Sigmoid colon (tissue), 7 donors: ENCODE data around the gene KCTD16. TPM values are rescaled to one million over a fixed set of nuclear protein-coding genes. Genes with fewer than 3 reads are reported as not detected.

Source experiments
- DNase-seq: peaks from one replicate; pipeline ENCODE4 v3.0.0-alpha.2; 2019
- H3K27ac ChIP-seq, 4 donors: fragments of 200-600 bp; sonication (generic); one replicate each; pipeline ENCODE4 v1.5.1; 2016 to 2019; ENCODE audit warnings: mild to moderate bottlenecking in 1 of 4
- H3K27me3 ChIP-seq, 3 donors: fragments of 200-600 bp; sonication (generic); one replicate each; pipeline ENCODE4 v1.5.1; 2019; ENCODE audit warnings: mild to moderate bottlenecking in 1 of 3
- H3K36me3 ChIP-seq, 4 donors: fragments of 200-600 bp; sonication (generic); one replicate each; pipeline ENCODE4 v1.5.1; 2016 to 2019
- H3K4me1 ChIP-seq, 4 donors: fragments of 200-600 bp; sonication (generic); one replicate each; pipeline ENCODE4 v1.5.1; 2017 to 2019
- H3K4me3 ChIP-seq, 4 donors: fragments of 200-600 bp; sonication (generic); one replicate each; pipeline ENCODE4 v1.5.1; 2017 to 2019; ENCODE audit warnings: mild to moderate bottlenecking in 2 of 4, moderate library complexity in 1 of 4
- H3K9me3 ChIP-seq, 4 donors: fragments of 200-600 bp in 3 of 4; sonication (generic) in 3 of 4; one replicate each; pipeline versions ENCODE4 v1.5.1 to v1.6.1; 2013 to 2019
- EP300 ChIP-seq, 4 donors: sonication (generic); formaldehyde crosslinking; IDR thresholded peaks; one replicate each; pipeline ENCODE4 v1.6.1; 2017; ENCODE audit warnings: antibody characterized with exemption in 4 of 4
- POLR2A ChIP-seq, 2 donors: fragments of 450-650 bp; IDR thresholded peaks; one replicate each; pipeline ENCODE4 v1.6.1; 2016; ENCODE audit warnings: antibody characterized with exemption in 2 of 2, mild to moderate bottlenecking in 2 of 2, moderate library complexity in 2 of 2
- POLR2AphosphoS5 ChIP-seq, 4 donors: sonication (generic); formaldehyde crosslinking; IDR thresholded peaks; one replicate each; pipeline ENCODE4 v1.6.1; 2017; ENCODE audit warnings: antibody characterized with exemption in 4 of 4
- WGBS, 2 donors: extraction: QIAGEN DNeasy Blood & Tissue Kit; methylation state at CpG; one replicate each; pipeline ENCODE4 v1.1.7; 2013; 5-methylcytosine and 5-hydroxymethylcytosine counted together
- intact Hi-C: fragments of 100-400 bp; cut with DNase I; formaldehyde crosslinking; loops from one replicate; pipeline ENCODE4 v1.15.1; 2023
- polyA plus RNA-seq, 3 donors: library from polyadenylated mRNA; stranded (reverse); fragments of 200-250 nt; gene quantifications; one replicate each; pipeline ENCODE4 v1.2.3, GENCODE V29; 2013
- total RNA-seq, 4 donors: library from RNA; depleted of rRNA; stranded (reverse); fragments of >200 nt; gene quantifications; one replicate each; pipeline ENCODE4 v1.1.0, GENCODE V29; 2016
- TF ChIP-seq, protein P1 (sequence below), 4 experiments: fragments of 450-650 bp in 3 of 4; fragments of 200-600 bp in 1 of 4; IDR thresholded peaks; one replicate each; pipeline ENCODE4 v1.5.1; 2016 to 2019; ENCODE audit warnings: antibody characterized with exemption in 4 of 4, mild to moderate bottlenecking in 3 of 4, moderate library complexity in 2 of 4
- donor health status: healthy with polysubstance abuse.
- donor health status: Bipolar disorder and iron deficiency.
- donor health status: healthy.

KCTD16 gene
- total and polyA plus RNA-seq, 7 donors, result under 0.01 to 0.71 (median 0.16) TPM; not detected in 2

GRCh38 chr5:144196612-144197011 is 25.9 kb downstream of the KCTD16 start:
- no peak overlapping the region for H3K27ac ChIP-seq
- H3K36me3 ChIP-seq, result no peaks in the 10 kb centered on the region
- no peaks in the 10 kb centered on the region for H3K9me3 ChIP-seq
- no peaks in the 10 kb centered on the region for H3K27me3 ChIP-seq
- no peak overlapping the region for H3K4me3 ChIP-seq
- intact Hi-C loops, result no loop called here
- peaks cover 0 to 2% (median under 1%) of the 10 kb centered on the region in 4 donors for H3K4me1 ChIP-seq
- no peak for DNase-seq
- no peak for TF ChIP-seq POLR2AphosphoS5 (IDR thresholded peaks at IDR 0.05)
- TF ChIP-seq EP300 (IDR thresholded peaks at IDR 0.05), result no peak
- TF ChIP-seq, protein P1, sequence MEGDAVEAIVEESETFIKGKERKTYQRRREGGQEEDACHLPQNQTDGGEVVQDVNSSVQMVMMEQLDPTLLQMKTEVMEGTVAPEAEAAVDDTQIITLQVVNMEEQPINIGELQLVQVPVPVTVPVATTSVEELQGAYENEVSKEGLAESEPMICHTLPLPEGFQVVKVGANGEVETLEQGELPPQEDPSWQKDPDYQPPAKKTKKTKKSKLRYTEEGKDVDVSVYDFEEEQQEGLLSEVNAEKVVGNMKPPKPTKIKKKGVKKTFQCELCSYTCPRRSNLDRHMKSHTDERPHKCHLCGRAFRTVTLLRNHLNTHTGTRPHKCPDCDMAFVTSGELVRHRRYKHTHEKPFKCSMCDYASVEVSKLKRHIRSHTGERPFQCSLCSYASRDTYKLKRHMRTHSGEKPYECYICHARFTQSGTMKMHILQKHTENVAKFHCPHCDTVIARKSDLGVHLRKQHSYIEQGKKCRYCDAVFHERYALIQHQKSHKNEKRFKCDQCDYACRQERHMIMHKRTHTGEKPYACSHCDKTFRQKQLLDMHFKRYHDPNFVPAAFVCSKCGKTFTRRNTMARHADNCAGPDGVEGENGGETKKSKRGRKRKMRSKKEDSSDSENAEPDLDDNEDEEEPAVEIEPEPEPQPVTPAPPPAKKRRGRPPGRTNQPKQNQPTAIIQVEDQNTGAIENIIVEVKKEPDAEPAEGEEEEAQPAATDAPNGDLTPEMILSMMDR (IDR thresholded peaks at IDR 0.05), result no peak
- no peak for TF ChIP-seq POLR2A (IDR thresholded peaks at IDR 0.05)
- WGBS, 2 donors, result 16 to 83% methylated on average over 1 of the region's 1 CpG

DNA sequence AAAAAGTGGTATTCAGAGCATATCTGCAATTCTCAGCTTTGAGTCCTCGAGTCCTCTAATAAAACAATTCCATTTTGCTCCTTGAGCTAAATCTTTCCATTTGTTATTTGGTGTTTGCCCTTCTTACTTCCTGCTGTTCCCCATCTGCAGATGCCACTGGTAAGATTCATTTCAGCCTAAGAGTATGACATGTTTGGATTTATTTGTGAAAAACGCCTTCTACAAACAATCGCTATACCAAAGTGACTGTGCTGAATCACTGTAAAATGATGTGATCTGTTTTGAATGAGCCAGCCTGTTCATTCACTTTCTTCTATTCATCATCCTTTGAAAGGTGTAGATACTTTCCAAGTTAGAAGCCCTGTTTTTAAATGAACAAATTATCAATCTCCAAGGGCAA is 27.7 kb downstream of the KCTD16 start:
- WGBS, 2 donors, result 14 to 52% methylated on average over 3 of the region's 3 CpGs
- TF ChIP-seq, protein P1 (IDR thresholded peaks at IDR 0.05), result no peak
- Histone ChIP-seq H3K36me3 (no peaks in the 10 kb centered on the region), H3K9me3 (no peaks in the 10 kb centered on the region), H3K27ac (no peak overlapping the region), H3K4me1 (peaks cover 0 to 9% (median 4%) of the 10 kb centered on the region in 4 donors), H3K4me3 (no peak overlapping the region), H3K27me3 (no peaks in the 10 kb centered on the region)
- DNase-seq, result no peak
- intact Hi-C loops, result no loop called here

DNA sequence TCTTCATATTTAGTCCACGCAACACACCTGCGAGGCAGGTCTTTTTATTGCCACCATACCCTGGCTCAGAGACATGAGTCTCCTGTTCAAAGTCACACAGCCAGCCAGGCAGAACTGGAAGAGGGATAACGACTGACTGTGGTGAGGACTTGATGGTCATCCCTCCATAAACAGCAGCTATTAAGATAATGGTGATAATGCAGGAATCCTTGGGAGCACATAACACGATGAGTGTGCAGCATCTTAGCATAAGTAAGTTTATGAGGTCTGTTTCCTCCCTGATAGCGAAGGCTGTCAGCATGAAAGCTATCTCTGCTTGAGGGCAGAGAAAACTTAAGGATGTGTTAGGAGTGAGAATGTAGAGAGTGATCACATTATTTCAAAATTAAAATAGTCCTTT is 30.9 kb downstream of the KCTD16 start:
- 20 to 51% methylated on average over 5 of the region's 5 CpGs for WGBS, 2 donors
- no peak overlapping the region for H3K4me3 ChIP-seq
- peaks cover 5 to 25% (median 10%) of the 10 kb centered on the region in 3 donors for H3K27me3 ChIP-seq
- TF ChIP-seq EP300 (IDR thresholded peaks at IDR 0.05), result no peak
- no peak for TF ChIP-seq POLR2A (IDR thresholded peaks at IDR 0.05)
- TF ChIP-seq, protein P1 (IDR thresholded peaks at IDR 0.05), result no peak
- no peak for TF ChIP-seq POLR2AphosphoS5 (IDR thresholded peaks at IDR 0.05)
- no peak overlapping the region for H3K27ac ChIP-seq
- H3K36me3 ChIP-seq, result no peaks in the 10 kb centered on the region
- intact Hi-C loops, result loop anchor here (5.0 kb wide), 2 partner anchors 1631 to 1846 kb away; no protein-coding TSS in a partner anchor
- no peaks in the 10 kb centered on the region for H3K9me3 ChIP-seq
- H3K4me1 ChIP-seq, result peaks cover 0 to 16% (median 10%) of the 10 kb centered on the region in 4 donors
- no peak for DNase-seq

DNA sequence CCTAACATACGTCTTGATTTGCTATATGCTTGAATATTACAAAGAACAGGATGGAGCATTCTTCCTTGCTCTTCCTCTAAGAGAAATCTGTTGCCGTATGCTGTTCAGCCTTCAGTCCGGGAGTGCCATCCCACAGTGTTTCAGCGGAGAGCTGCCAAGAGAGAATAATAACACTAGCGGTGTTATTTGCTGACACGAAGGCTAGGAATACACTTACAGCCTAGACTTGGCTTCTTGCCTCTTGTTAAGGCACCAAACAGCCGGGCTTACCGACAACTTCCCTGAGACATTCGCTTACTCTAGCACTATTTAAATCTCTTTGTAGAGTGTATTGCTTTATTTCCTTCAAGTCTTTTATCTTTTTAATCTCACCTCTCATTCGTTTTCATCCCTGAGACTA is 31.4 kb downstream of the KCTD16 start:
- Histone ChIP-seq H3K9me3 (no peaks in the 10 kb centered on the region), H3K27me3 (peaks cover 5 to 30% (median 12%) of the 10 kb centered on the region in 3 donors), H3K4me3 (no peak overlapping the region), H3K27ac (no peak overlapping the region), H3K36me3 (no peaks in the 10 kb centered on the region), H3K4me1 (peaks cover 0 to 16% (median 10%) of the 10 kb centered on the region in 4 donors)
- intact Hi-C loops, result loop anchor here (5.0 kb wide), 2 partner anchors 1630 to 1845 kb away; no protein-coding TSS in a partner anchor
- WGBS, 2 donors, result 12 to 43% methylated on average over 10 of the region's 10 CpGs
- TF ChIP-seq EP300 (IDR thresholded peaks at IDR 0.05), result no peak
- TF ChIP-seq POLR2AphosphoS5 (IDR thresholded peaks at IDR 0.05), result no peak
- TF ChIP-seq POLR2A (IDR thresholded peaks at IDR 0.05), result no peak
- TF ChIP-seq, protein P1 (IDR thresholded peaks at IDR 0.05), result no peak
- no peak for DNase-seq

DNA sequence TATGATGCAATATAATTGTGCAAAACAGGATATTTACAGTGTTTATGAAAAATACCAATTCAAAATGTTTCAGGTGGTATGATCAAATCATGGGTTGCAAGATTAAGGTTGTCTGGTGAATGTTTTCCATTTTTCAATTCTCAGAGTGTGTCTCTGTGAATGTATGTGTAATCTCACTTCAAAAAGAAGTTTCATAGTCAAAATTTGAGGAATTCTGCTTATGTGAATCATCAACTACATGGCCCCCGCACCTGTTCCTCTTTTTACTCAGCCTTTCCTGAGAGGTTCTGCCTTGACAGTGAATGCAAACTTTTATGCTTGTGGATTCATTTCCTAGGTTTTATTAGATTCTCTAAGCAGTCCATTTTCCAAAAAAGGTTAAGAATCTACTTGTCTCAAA is 32.1 kb downstream of the KCTD16 start:
- no peaks in the 10 kb centered on the region for H3K9me3 ChIP-seq
- DNase-seq, result no peak
- H3K36me3 ChIP-seq, result no peaks in the 10 kb centered on the region
- H3K4me1 ChIP-seq, result peaks cover 0 to 16% (median 10%) of the 10 kb centered on the region in 4 donors
- intact Hi-C loops, result loop anchor here (5.0 kb wide), 2 partner anchors 1630 to 1845 kb away; no protein-coding TSS in a partner anchor
- WGBS, 2 donors, result 67 to 76% methylated on average over 1 of the region's 1 CpG
- TF ChIP-seq, protein P1 (IDR thresholded peaks at IDR 0.05), result no peak
- TF ChIP-seq EP300 (IDR thresholded peaks at IDR 0.05), result no peak
- no peak for TF ChIP-seq POLR2A (IDR thresholded peaks at IDR 0.05)
- TF ChIP-seq POLR2AphosphoS5 (IDR thresholded peaks at IDR 0.05), result no peak
- H3K4me3 ChIP-seq, result no peak overlapping the region
- H3K27me3 ChIP-seq, result peaks cover 5 to 37% (median 18%) of the 10 kb centered on the region in 3 donors
- no peak overlapping the region for H3K27ac ChIP-seq
